ENCODE measurements around the gene SRPK3.
A peak's percentile ranks its signal among the peaks of the same experiment; 100 is the strongest.

The SRPK3 gene

GRCh38 chrX:153771415-153772315 lies 9.2 kb upstream of the SRPK3 start:
- DNase-seq = no peak

- DNase-seq = no peak
Measured at GRCh38 chrX:153772316-153773217, 8.3 kb upstream of the SRPK3 start.

- DNase-seq = no peak
Measured at GRCh38 chrX:153773218-153773611, 7.6 kb upstream of the SRPK3 start.

GRCh38 chrX:153773741-153774575 lies 6.9 kb upstream of the SRPK3 start:
- DNase-seq = no peak

GRCh38 chrX:153774576-153775292 lies 6.1 kb upstream of the SRPK3 start:
- no peak for DNase-seq

GRCh38 chrX:153775293-153776119 lies 5.3 kb upstream of the SRPK3 start:
- DNase-seq = no peak

GRCh38 chrX:153776120-153776599 lies 4.7 kb upstream of the SRPK3 start:
- DNase-seq = no peak

GRCh38 chrX:153776611-153777045 lies 4.2 kb upstream of the SRPK3 start:
- no peak for DNase-seq

GRCh38 chrX:153777261-153778090 lies 3.4 kb upstream of the SRPK3 start:
- DNase-seq = no peak

- DNase-seq = no peak
Measured at GRCh38 chrX:153778181-153778580, 2.7 kb upstream of the SRPK3 start.

GRCh38 chrX:153778684-153779101 lies 2.1 kb upstream of the SRPK3 start:
- no peak for DNase-seq

- no peak for DNase-seq
Measured at GRCh38 chrX:153779891-153780677, 757 bp upstream of the SRPK3 start.

GRCh38 chrX:153781428-153782047 lies 697 bp downstream of the SRPK3 start:
- DNase-seq = no peak

- DNase-seq = peak; percentile 96
Measured at GRCh38 chrX:153782313-153782712, 1.5 kb downstream of the SRPK3 start.

GRCh38 chrX:153782871-153783270 lies 2.0 kb downstream of the SRPK3 start:
- DNase-seq = no peak

- DNase-seq = no peak
Measured at GRCh38 chrX:153783378-153784013, 2.7 kb downstream of the SRPK3 start.

GRCh38 chrX:153784325-153784967 lies 3.6 kb downstream of the SRPK3 start:
- DNase-seq = no peak

GRCh38 chrX:153786669-153787068 lies 5.8 kb downstream of the SRPK3 start:
- no peak for DNase-seq
